Colonic mucosa (tissue), 4 donors: Measurements from ENCODE around the gene FAIM2. TPM values are rescaled to one million over a fixed set of nuclear protein-coding genes. Genes with fewer than 3 reads are reported as not detected.

ENCODE experiments used
- DNase-seq: peaks from one replicate; pipeline ENCODE4 v3.0.0-alpha.2; 2020
- H3K27ac ChIP-seq: fragments of 200-600 bp; one replicate; pipeline ENCODE4 v1.8.0; 2021
- H3K27me3 ChIP-seq: fragments of 200-600 bp; one replicate; pipeline ENCODE4 v1.8.0; 2021
- H3K36me3 ChIP-seq: fragments of 200-600 bp; one replicate; pipeline ENCODE4 v1.8.0; 2021
- H3K4me1 ChIP-seq: fragments of 200-600 bp; one replicate; pipeline ENCODE4 v1.8.0; 2021; ENCODE audit warnings: mild to moderate bottlenecking
- H3K4me3 ChIP-seq: fragments of 200-600 bp; one replicate; pipeline ENCODE4 v1.8.0; 2021
- H3K9ac ChIP-seq, 2 donors: one replicate each; pipeline ENCODE4 v1.7.0; 2013; ENCODE audit warnings: control low read depth in 2 of 2, low read depth in 2 of 2, low read length in 2 of 2
- H3K9me3 ChIP-seq: fragments of 200-600 bp; one replicate; pipeline ENCODE4 v1.8.0; 2021
- CTCF ChIP-seq: fragments of 200-600 bp; IDR thresholded peaks from one replicate; pipeline ENCODE4 v1.8.0; 2022; ENCODE audit warnings: antibody characterized with exemption, mild to moderate bottlenecking
- intact Hi-C: fragments of 100-400 bp; cut with DNase I; formaldehyde crosslinking; loops from one replicate; pipeline ENCODE4 v1.14.1; 2022
- total RNA-seq, 2 donors: library from RNA; stranded (reverse); fragmentation: NEBNext Ultra II Directional in 1 of 2; extraction: Animal tissue kit (Norgen Biotek cat#: 25700) in 1 of 2; gene quantifications; one replicate each; pipeline ENCODE4 v1.2.1, GENCODE V29; 2021
- donor health status: healthy.
- donor health status: DM: no; HTN: no; CAD: no.
- donor health status: DM: no; HTN: no; CAD: no.

FAIM2 gene
- total RNA-seq, 2 donors from 2014 or later = 2.8 to 3.6 TPM

- Histone ChIP-seq H3K9me3 (no peaks in the 10 kb centered on the region), H3K9ac (no peak overlapping the region), H3K27ac (no peak overlapping the region), H3K36me3 (no peaks in the 10 kb centered on the region), H3K27me3 (no peaks in the 10 kb centered on the region), H3K4me1 (no peaks in the 10 kb centered on the region), H3K4me3 (no peak overlapping the region)
- TF ChIP-seq CTCF = no peak
- intact Hi-C loops = no loop called here
- no peak for DNase-seq
Observed at GRCh38 chr12:49924628-49925246, 21.0 kb upstream of the FAIM2 start.

GRCh38 chr12:49923880-49924556, 20.3 kb upstream of the FAIM2 start:
- Histone ChIP-seq H3K4me3 (no peak overlapping the region), H3K27me3 (no peaks in the 10 kb centered on the region), H3K36me3 (no peaks in the 10 kb centered on the region), H3K27ac (no peak overlapping the region), H3K9me3 (no peaks in the 10 kb centered on the region), H3K4me1 (no peaks in the 10 kb centered on the region), H3K9ac (no peak overlapping the region)
- no peak for DNase-seq
- TF ChIP-seq CTCF = no peak
- intact Hi-C loops = no loop called here

GRCh38 chr12:49923035-49923644, 19.4 kb upstream of the FAIM2 start:
- no peak for DNase-seq
- Histone ChIP-seq H3K9me3 (no peaks in the 10 kb centered on the region), H3K4me1 (no peaks in the 10 kb centered on the region), H3K27me3 (no peaks in the 10 kb centered on the region), H3K27ac (no peak overlapping the region), H3K9ac (no peak overlapping the region), H3K36me3 (no peaks in the 10 kb centered on the region), H3K4me3 (no peak overlapping the region)
- intact Hi-C loops = no loop called here
- TF ChIP-seq CTCF = no peak

- Histone ChIP-seq H3K9me3 (no peaks in the 10 kb centered on the region), H3K27ac (no peak overlapping the region), H3K36me3 (no peaks in the 10 kb centered on the region), H3K9ac (no peak overlapping the region), H3K4me1 (no peaks in the 10 kb centered on the region), H3K27me3 (no peaks in the 10 kb centered on the region), H3K4me3 (no peak overlapping the region)
- no peak for DNase-seq
- intact Hi-C loops = no loop called here
- TF ChIP-seq CTCF = no peak
Observed at GRCh38 chr12:49922349-49923034, 18.8 kb upstream of the FAIM2 start.

GRCh38 chr12:49921936-49922335, 18.2 kb upstream of the FAIM2 start:
- H3K27me3 ChIP-seq = no peaks in the 10 kb centered on the region
- DNase-seq = no peak
- no peak for TF ChIP-seq CTCF
- intact Hi-C loops = no loop called here
- no peak overlapping the region for H3K4me3 ChIP-seq
- H3K27ac ChIP-seq = no peak overlapping the region
- no peaks in the 10 kb centered on the region for H3K9me3 ChIP-seq
- H3K4me1 ChIP-seq = no peaks in the 10 kb centered on the region
- H3K36me3 ChIP-seq = no peaks in the 10 kb centered on the region
- no peak overlapping the region for H3K9ac ChIP-seq
